SKM-1 (cell line): ENCODE results near the gene USHBP1.

ENCODE experiments used
- DNase-seq: peaks from one replicate; lab custom pipeline; 2025; ENCODE audit not compliant: unreplicated experiment; lab: John Stamatoyannopoulos, UW

USHBP1 gene

GRCh38 chr19:17266026-17266425 lies 1.5 kb upstream of the USHBP1 start:
- no peak for DNase-seq

DNA sequence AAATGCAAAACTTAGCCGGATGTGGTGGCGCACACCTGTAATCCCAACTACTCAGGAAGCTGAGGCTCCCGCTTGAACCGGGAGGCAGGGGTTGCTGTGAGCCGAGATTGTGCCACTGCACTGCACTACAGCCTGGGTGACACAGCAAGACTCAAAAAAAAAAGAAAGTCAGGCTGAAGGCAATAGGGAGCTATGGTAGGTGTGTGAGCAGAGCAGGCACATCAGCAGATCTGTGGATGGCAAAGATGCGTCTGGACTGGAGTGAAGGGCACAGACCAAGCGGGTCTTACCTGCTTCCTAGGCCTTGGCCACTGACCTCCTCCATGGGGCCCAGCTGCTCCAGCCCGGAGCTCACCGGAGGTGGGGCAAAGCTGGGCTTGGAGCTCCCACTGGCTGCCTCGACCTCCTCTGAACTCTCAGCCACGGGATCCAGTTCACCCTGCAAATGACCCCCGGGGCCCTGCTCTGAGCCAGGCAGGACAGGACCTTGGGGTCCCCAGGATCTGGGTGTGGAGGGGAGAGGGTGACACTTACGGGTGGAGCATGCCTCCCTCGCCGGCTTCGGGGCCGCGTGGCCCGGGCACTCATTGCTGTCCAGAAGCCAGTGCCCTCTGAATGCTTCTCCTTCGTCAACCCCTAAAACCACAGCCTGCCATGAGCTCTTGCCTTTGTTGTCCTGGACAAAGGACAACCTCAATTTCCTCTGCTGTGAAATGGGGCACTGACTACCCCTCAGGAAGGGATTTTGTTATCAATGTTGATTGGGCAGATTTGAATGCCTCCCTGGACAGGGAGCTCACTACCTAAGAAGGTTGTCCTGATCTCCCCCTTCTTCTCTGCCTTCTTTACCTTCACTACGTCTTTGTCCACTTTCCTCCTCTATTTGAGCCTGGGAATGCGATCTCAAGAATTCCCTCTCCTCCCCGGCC lies 569 bp downstream of the USHBP1 start:
- no peak for DNase-seq

GRCh38 chr19:17262557-17262956 lies 2.0 kb downstream of the USHBP1 start:
- DNase-seq = no peak

GRCh38 chr19:17260842-17261325 lies 3.7 kb downstream of the USHBP1 start:
- DNase-seq = peak; percentile 84

GRCh38 chr19:17259934-17260333 lies 4.6 kb downstream of the USHBP1 start:
- DNase-seq = no peak

GRCh38 chr19:17259118-17259780 lies 5.3 kb downstream of the USHBP1 start:
- DNase-seq = no peak

GRCh38 chr19:17256130-17256529 lies 8.4 kb downstream of the USHBP1 start:
- no peak for DNase-seq

GRCh38 chr19:17255150-17255621 lies 9.4 kb downstream of the USHBP1 start:
- DNase-seq = no peak

DNA sequence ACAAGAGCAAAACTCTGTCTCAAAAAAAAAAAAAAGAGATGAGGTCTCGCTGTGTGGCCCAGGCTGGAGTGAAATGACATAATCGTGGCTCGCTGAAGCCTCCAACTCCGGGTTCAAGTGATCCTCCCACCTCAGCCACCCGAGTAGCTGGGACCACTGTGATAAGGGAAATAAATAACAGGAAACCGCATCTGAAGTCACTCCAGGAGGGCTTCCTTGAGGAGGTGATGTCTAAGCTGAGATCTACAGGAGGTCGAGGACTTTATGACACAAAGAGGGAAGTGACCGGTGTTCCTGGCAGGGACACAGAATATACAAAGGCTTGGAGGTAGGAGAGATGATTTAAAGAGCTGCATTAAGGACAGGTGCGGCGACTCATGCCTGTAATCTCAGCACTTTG lies 9.9 kb downstream of the USHBP1 start:
- DNase-seq = no peak

GRCh38 chr19:17249887-17250548 lies 14.5 kb downstream of the USHBP1 start:
- no peak for DNase-seq

DNA sequence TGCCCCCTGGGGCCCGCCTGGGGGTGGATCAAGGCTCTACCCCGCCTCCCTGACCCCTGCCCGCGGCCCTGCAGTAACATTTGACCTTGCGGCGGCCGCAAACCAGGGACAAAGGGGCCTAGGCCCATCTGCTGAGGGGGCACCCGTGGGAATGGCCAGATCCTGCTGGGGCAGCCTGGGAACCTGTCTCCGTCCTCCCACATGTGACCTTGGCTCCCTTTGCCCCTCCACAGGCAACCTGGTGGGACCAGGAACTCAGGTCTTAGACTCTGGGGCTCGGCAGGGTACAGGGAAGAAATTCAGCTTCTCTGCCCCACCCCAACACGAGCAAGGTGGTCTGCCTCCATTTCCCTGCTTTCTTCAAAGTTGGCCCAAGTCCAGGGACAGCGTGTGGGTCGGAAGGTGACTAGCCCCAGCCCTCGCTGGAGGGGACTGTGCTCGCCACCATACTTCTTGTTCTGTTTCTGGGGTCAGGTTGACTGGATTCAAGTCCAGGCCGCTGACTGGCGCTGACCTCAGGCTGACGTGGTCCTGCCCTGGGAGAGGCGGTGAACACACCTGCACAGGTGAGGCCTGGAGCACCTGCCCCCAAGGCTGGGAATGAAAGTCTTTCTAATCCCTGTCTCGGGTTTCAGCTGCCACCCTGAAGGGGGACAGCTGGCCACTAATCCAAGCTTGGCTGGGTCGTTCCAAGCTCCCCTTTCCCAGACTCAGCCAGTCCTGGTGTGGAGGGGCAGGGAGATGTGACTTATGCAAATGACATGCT lies 16.4 kb downstream of the USHBP1 start:
- no peak for DNase-seq

GRCh38 chr19:17246681-17247425 lies 17.7 kb downstream of the USHBP1 start:
- no peak for DNase-seq

- DNase-seq = no peak
Observed at GRCh38 chr19:17245535-17245984, 19.0 kb downstream of the USHBP1 start, which contains the start of gene NR2F6. TSS of gene NR2F6 (minus strand) at chr19:17245919. CDS start at chr19:17245220, 699 bp downstream.

DNA sequence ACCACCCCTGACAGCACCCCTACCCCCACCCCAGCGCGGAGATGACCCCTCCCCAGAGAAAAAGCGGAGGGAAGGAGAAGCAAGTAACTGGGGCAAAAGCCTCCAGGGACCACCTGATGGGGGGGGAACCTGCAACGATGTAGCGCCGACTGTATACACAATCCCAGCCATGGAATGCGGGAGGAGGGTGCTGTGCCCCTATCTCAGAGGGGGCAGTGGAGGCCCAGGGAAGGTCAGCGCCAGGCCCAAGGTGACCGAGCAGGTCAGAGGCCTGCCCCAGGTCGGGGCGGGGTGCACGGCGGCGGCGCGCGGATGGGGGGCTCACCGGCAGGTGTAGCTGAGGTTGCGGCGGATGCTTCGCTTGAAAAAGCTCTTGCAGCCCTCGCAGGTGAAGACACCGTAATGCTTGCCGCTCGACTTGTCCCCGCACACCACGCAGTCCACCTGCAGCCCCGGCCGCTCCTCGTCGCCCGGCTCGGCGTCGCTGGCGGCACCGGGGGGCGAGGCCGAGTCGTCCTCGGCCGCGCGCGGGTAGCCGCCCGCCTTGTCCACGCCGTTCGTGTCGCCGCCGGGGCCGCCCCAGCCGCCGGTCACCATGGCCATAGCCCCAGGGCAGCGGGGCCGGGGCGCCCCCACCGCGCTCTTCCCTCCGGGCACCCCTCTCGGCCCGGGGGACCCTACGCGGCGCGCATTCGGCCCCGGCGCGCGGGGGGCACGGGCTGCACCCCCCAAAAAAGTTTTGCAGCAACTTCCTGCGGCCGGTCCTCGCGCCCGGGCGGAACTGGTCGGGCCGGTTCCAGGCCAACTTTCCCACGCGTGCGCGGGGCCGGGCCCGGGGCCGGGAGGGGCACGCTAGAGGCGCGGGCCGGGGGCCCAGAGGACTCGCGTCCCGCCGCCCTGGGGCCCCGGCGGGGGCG lies 19.7 kb downstream of the USHBP1 start:
- no peak for DNase-seq

DNA sequence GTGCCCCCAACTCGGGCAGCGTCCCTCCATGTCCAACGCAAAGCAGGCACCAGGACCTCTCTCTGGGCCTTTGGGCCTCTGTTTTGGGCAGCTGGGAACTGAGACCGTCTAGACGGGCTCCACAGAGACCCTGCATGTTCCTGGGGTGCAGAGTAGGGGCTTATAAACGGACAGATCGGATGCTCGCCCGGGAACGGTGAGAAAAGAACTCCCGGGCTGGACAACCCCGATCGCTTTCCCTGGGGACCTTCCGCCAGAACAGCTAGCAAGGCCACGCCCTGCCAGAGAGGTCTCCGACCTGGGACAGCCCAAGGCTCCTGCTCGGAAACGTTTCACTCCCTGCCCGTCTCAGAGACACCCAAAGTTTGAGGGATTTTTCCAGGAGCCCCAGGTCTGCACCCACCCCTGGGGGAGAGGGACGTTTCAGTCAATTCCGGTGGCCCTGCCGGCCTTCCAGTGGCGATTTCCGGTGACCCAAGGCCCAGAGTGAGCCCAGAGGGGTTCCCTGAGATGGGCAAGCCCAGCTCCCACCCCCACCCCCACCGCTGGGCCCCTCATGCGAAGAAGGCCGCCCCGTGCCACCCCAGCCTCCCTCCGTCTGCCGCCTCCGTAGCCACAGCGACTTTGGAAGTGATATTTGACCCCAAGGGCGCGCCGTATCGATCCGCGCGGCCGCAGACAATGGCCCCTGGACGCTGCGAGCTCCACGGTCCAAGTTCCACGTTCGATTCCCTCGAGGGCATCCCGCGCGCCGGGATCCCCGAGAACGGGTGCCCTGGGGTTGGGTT lies 20.5 kb downstream of the USHBP1 start:
- DNase-seq = no peak

- DNase-seq = no peak
Observed at GRCh38 chr19:17243211-17243829, 21.2 kb downstream of the USHBP1 start.

- no peak for DNase-seq
Observed at GRCh38 chr19:17242431-17243208, 21.9 kb downstream of the USHBP1 start.
